ENCODE measurements around the gene CHPF.

The CHPF gene

GRCh38 chr2:219511547-219512325, 31.9 kb downstream of the CHPF start:
- DNase-seq = no peak

- no peak for DNase-seq
These were observed 33.0 kb downstream of the CHPF start for GRCh38 chr2:219510512-219511135.

GRCh38 chr2:219509780-219510511, 33.7 kb downstream of the CHPF start:
- peak; percentile 35 to 38 for DNase-seq

GRCh38 chr2:219508971-219509779, 34.4 kb downstream of the CHPF start:
- DNase-seq = no peak

GRCh38 chr2:219508444-219508734, 35.2 kb downstream of the CHPF start:
- no peak for DNase-seq

GRCh38 chr2:219507581-219508443, 35.8 kb downstream of the CHPF start:
- DNase-seq = no peak

- DNase-seq = no peak
These were observed 36.6 kb downstream of the CHPF start for GRCh38 chr2:219506802-219507526.

GRCh38 chr2:219506153-219506801, 37.3 kb downstream of the CHPF start:
- no peak for DNase-seq

GRCh38 chr2:219505585-219505984, 38.0 kb downstream of the CHPF start:
- no peak for DNase-seq

- no peak for DNase-seq
These were observed 41.0 kb downstream of the CHPF start for GRCh38 chr2:219502618-219503017.

GRCh38 chr2:219501849-219502248, 41.8 kb downstream of the CHPF start:
- no peak for DNase-seq

- DNase-seq = no peak
These were observed 43.5 kb downstream of the CHPF start for GRCh38 chr2:219500135-219500534.

- DNase-seq = no peak
These were observed 44.1 kb downstream of the CHPF start for GRCh38 chr2:219499555-219499954.

- no peak for DNase-seq
These were observed 44.6 kb downstream of the CHPF start for GRCh38 chr2:219499058-219499307.

- peak; percentile 91 to 93 for DNase-seq
These were observed 45.1 kb downstream of the CHPF start, which contains the start of gene GMPPA for GRCh38 chr2:219498280-219499057. Gene GMPPA (plus strand): TSS chr2:219498891. CDS start chr2:219499976, 1,085 bp downstream.

GRCh38 chr2:219497495-219498279, 45.9 kb downstream of the CHPF start:
- DNase-seq = no peak

GRCh38 chr2:219496825-219497494, 46.6 kb downstream of the CHPF start:
- no peak for DNase-seq

- DNase-seq = no peak
These were observed 47.3 kb downstream of the CHPF start for GRCh38 chr2:219496247-219496824.

Data from activated CD4-positive, alpha-beta T cell treated with anti-CD3 and anti-CD28 coated beads, Interleukin-2, amount 50 U/mL, for 4 hours (primary cell).